Neural progenitor cell (in vitro differentiated cells): ENCODE results near the gene SLC49A4.

Experiments used
- EZH2 ChIP-seq: fragments of 200-600 bp; sonication (generic); IDR thresholded peaks from 2 replicates; pipeline ENCODE4 v1.6.1; 2017; ENCODE audit warnings: antibody characterized with exemption, mild to moderate bottlenecking, moderate library complexity
- TF ChIP-seq, protein P1 (sequence below): fragments of 200-600 bp; sonication (generic); IDR thresholded peaks from 2 replicates; pipeline ENCODE4 v1.5.1; 2017; ENCODE audit warnings: antibody characterized with exemption, mild to moderate bottlenecking

- TF ChIP-seq, protein P1, sequence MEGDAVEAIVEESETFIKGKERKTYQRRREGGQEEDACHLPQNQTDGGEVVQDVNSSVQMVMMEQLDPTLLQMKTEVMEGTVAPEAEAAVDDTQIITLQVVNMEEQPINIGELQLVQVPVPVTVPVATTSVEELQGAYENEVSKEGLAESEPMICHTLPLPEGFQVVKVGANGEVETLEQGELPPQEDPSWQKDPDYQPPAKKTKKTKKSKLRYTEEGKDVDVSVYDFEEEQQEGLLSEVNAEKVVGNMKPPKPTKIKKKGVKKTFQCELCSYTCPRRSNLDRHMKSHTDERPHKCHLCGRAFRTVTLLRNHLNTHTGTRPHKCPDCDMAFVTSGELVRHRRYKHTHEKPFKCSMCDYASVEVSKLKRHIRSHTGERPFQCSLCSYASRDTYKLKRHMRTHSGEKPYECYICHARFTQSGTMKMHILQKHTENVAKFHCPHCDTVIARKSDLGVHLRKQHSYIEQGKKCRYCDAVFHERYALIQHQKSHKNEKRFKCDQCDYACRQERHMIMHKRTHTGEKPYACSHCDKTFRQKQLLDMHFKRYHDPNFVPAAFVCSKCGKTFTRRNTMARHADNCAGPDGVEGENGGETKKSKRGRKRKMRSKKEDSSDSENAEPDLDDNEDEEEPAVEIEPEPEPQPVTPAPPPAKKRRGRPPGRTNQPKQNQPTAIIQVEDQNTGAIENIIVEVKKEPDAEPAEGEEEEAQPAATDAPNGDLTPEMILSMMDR, result no peak
- no peak for TF ChIP-seq EZH2
Measured at GRCh38 chr3:122799322-122799721, 4.5 kb downstream of the SLC49A4 start.
